HG03439 (cell line): ENCODE measurements around the gene SLC9A3.

Experiments used
- ATAC-seq: cut with Tn5 transposase; IDR thresholded peaks from one replicate; pipeline ENCODE4 v1.9.1; 2021; ENCODE audit warnings: mild to moderate bottlenecking, moderate library complexity; ENCODE audit not compliant: unreplicated experiment

Gene SLC9A3

DNA sequence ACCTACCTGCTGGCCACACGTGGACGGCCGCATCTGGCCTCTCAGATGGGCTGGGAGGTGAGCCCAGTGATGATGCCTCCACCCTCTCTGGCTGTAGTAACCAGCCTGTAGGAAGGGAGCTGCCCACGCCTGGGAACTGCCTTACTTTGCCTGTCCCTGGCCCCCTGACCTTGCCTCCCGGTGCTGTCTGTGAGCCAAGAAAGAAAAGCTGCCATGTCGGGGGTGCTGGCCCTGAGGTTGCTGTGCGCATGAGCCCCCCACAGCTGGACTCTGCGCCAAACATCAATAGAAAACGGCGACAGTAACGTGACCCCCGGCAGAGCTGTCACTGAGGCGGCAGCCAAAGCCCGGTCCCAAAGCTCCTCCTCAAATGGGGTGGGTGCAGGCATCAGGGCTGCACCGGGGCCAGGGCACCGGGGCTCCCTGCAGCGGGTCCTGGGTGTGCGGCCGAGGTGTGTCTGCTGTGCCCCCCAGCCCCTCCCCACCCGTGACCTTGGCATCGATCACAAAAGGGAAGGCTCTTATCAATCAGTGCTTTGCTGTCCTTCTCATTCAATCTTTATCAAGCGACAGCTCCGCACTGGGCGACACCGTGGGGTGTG is 15.3 kb upstream of the SLC9A3 start:
- no peak for ATAC-seq

DNA sequence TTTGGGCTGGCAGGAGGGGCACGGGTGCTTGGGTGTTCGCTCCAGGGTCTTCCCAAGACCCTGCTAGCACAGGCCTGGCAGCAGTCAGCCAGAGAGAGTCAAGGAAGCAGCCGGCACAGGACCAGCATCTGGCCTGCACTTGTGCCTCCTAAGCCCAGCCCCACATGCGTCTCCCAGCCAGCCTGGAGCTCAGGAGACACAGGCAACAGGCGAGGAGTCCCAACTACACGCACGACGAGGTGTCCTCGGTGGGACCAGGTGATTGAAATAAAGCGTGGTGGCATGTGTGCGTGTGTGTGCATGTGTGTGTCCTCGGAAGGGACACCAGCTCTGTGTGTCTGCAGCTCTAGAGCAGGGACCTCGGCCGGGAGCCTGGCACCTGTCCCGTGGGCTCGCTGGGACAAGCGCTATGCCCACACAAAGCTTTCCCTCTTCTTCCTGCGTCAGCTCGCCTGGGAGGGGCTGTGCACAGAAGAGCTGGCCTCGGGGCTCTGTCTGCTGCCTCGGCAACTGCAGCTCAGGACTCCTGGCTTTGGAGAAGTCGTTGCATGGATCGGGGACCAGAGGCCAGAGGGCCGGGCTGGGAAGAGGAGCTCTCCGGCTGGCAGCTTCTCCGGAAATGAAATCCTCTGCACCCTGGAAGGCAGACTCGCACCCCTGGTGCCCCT is 14.7 kb upstream of the SLC9A3 start:
- no peak for ATAC-seq

DNA sequence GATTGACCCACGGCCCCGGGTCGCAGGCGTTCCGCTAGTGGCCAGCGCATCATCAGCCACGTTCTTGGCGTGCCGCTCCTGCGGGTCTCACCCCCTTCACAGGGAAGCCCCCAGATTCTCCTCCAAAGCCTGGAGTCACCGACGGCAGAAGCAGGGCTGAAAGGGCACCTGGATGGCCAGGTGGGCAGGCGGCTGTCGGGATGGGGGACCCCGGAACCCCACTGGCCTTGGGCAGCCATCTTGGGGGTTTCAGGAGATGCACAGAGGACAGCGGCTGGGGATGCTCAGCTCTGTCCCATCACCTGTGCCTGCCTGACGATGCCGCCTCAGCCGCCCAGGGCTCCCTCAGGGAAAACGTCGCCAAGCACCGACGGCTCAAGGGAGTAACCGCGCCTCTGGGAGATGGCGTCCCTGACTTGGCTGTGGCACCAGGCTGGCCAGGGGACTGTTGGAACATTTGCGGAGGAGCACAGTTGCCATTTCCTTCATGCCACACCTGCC is 14.1 kb upstream of the SLC9A3 start:
- no peak for ATAC-seq

DNA sequence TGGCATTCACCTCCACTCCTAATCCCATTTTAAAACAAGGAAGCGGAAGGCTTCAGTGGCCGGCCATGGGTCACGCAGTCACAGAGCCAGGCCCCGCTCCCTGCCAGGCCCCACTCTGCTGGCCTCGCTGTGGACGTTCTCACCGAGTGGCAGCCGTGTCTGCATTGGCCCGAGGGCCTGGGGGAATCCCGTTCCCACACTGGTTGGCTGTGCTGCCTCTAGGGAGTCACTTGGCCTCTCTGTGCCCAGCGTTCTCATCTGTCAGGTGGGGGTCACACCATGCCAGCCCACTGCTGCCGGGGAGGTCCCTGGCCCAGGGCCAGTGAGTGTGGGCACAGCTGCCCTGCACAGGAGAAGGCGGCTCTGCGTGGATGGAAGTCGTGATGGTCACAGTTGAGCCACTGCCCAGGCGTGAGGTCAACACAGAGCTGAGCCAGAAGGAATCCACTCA is 13.4 kb upstream of the SLC9A3 start:
- ATAC-seq, result no peak

DNA sequence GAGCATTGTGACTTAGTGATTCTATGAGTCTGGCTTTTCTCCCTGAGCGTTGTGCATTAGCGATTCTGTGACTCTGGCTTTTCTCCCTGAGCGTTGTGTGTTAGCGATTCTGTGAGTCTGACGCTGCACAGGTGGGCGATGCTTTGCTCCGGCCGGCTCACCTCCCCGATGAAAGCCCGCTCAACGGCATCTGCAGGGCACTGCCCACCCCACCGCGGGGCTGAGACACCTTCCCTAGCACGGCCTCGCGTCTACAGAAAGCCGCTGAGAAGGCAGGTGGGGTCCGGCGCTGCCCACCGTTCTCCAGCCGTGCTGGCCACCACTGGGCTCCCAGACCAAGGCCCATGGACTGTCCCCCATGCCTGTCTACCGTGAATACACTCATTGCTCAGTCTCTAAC is 12.8 kb upstream of the SLC9A3 start:
- ATAC-seq, result no peak

DNA sequence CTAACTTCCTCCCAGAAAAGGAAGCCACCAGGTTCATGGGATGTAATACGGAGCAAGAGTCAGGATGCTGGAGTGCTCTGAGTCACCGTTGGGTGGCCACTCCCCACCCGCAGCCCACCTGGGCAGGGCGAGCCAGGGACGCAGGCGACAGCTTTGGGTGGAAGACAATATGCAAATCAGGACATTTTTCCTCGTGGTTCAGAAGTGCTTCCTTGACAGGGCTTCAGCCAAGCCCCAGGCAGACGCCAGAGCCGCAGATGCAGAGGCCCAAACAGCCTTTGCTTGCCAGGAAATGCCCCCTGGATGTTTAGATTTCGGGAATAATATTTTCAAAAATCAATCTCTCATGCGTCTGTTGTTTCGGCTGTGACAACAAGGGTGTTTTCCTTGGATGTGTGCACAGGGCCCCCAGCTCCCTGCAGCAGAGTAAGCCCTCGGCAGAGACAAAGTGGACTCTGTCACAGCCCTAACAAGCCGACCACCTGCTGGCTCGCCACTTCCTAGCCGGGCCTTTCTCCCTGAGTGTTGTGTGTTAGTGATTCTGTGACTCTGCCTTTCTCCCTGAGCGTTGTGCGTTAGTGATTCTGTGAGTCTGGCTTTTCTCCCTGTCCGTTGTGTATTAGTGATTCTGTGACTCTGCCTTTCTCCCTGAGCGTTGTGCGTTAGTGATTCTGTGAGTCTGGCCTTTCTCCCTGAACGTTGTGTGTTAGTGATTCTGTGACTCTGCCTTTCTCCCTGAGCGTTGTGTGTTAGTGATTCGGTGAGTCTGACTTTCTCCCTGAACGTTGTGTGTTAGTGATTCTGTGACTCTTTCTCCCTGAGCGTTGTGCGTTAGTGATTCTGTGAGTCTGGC is 11.8 kb upstream of the SLC9A3 start:
- no peak for ATAC-seq

DNA sequence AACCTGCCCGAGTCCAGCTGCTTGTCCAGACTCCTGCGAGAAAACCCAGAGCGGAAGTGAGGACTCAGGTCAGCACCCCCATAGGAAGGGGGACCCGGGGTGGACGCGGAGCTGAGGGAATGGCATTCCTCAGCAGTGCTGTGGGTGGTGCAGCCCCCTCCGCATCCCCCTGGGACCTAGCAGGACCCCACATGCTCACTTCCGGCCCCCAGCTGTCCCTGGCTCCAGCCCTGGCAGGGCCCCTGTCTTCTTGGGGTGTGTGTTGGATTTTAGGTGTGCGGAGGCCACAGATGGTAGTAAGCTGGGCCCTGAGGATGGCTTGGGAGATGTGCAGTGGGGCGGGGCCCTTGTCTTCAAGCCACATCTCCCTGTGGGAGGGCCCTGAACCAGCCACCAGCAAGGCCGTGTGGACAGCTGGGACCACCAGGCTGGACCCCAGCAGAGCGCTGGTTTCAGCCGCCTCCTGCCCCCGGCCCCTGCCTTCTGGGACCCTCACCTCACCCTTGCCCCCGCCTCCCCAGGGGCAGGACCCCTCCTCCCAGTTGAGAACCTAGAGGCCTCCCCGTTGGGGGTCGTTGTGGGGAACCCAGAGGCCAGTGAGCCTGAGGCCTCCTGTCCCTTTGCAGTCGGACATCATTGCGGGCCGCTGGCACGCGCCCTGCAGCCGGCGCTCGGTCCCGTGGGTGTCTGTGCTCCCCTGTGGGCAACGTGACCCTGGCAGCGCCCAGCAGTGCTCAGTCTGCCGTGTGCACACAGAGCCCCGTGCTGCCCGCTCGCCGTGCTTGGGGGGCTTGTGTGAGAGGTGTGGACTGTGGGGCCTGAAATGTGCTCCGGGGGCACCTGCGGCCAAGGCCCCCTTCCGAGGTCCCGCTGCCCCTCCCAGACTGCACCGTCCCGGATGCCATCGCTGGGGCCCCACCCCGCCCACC is 10.8 kb upstream of the SLC9A3 start:
- no peak for ATAC-seq

DNA sequence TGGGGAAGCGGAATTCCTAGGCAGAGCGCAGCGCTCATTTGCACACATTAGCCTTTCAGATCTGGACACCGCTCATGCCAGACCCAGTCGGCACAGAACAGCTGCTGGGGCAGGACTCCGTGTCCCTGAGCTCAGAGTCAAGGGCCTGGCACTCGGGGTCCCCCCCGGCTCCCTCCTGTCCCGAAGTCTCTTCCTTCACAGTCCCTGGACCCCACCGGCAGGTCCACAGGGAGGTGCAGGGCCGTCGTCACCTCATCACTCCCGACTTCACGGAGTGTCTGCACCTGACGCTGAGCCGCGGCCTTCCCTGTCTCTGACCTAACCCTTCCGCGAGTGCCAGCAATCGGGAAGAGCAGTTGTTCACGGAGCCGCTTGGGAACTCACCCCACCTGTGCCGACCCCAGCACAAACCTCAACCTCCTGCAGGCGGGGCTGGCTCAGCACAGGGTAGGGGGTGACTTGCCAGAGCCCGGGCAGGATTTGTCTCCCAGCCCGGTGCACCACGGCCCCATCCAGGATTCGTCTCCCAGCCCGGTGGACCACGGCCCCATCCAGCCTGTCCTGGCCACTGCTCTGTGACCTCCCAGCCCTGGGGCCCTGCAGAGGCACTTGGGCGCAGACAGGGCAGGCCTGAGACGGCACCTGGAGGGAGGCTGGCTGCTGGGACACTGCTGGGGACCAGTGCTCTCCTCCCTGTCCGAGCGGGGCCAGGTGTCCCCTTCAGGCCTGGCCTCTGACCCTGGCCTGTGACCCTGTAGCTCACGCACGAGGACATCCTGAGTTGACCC is 9.9 kb upstream of the SLC9A3 start:
- no peak for ATAC-seq

DNA sequence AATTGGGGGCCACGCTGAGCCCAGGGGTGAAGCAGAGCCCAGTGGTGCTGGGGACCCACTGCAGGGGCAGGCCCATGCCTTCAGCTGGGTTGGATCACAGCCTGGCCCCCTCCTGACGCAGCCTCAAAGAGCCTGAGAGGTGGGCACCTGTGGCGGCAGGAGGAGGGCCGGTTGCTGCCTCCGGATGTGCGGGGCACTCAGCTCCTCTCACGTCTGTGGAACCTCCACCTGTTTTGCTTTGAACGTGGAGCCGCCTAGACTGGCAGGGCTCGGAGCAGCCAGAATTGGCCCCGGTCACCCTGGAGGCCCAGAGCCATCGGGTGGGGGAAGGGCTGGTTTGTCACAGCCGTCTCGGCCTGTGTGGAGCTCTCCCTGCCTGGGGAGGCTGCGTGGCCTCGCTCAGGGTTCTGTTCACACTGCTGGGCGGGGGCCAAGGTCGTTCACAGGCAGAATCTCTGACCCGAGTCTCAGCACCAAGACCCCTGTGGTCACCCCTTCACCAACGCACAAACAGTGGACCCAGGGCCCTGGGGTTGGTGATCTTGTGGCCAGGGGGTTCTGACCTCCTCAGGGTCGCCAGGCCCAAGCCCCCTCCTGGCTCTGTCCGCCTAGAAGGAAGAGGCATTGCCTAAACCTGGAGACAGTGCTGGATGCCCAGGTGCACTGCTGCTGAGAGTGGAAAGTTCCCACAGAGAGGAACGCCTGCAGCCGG is 9.2 kb upstream of the SLC9A3 start:
- ATAC-seq, result no peak

DNA sequence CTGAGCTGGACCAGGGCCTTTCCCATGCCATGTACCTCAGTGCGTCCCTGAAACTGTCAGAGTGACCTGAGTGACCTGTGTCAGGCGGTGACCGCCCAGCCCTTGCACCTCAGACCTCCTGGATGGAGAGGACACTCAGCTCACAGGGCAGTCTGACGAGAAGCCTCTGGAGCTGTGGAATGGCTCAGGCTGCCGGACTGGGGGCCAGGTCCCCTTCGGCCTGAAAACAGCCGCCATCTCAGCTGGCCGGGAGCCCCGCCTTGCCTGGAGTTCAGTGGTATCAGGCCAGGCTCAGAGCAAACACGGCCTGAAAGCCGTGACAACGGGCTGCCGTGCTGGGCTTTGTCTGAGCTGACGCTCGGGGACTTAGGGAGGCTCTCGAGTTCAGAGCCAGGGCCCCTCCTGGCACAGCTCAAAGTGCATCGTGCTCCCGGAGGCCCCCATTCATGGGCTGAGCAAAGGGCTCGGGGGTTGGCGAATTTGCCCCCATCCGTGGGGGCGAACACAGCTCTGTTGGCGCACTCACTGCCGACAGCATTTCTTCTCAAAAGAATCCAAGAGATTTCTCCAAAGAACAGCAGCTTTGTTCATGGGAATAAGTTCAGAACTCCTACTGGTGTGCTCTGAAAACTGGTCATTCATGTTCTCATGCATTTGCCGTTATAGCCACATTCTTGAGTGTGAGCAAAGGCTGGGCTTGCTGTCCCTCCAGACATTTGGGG is 8.4 kb upstream of the SLC9A3 start:
- ATAC-seq, result no peak

DNA sequence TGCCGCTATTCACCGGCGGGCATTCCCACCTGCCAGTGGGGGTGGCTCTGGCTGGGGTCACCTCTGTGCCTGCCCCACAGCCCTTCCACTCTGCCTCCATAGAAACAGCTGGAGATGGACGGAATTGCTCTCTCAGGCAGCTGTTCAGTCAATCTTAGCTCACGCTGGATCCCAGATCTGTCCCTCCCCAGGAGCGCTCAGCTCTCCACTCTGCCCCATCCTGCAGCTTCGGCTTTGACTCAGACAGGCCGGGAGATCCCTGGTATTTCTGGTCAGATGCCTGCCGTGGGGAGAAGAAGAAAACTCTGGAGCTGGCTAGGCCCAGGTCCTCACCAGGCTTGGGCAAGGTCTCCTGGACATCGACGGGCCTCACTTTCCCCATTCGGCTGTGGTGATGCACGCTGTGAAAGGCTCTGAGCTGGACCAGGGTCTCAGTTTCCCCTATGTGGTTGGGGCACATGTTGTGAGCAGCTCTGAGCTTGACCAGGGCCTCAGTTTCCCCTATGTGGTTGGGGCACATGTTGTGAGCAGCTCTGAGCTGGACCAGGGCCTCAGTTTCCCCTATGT is 7.6 kb upstream of the SLC9A3 start:
- ATAC-seq, result no peak

DNA sequence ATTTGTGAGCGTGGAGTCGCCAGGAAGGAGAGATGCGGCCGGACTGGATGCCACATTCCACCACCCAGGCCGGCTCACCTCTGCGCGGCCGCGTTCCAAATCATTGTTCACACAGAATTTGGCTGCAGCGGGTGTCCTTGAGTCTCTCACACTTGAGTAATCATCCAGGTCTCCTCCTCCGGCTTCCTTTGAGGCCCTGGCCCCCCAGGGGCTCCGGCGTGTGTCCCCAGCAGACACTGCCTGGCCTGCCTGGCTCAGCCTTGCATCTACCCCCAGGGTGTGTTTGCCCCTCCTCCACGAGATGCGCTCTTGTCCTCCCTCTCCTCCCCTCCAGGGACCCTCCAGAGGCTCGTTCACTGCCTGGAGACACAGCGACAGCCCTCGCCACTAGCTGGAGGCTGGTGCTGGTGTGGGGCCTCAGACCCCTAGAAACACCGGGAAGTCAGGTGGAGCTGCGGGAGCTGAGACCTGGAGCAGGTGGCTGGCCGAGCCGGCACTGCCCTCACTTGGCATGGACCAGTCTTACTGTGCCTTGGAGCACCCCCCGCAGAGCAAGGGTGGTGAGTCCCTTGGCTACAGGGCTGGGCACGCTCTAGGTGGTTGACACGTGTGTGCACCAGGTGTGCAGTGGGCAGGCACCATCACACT is 7.0 kb upstream of the SLC9A3 start:
- no peak for ATAC-seq

DNA sequence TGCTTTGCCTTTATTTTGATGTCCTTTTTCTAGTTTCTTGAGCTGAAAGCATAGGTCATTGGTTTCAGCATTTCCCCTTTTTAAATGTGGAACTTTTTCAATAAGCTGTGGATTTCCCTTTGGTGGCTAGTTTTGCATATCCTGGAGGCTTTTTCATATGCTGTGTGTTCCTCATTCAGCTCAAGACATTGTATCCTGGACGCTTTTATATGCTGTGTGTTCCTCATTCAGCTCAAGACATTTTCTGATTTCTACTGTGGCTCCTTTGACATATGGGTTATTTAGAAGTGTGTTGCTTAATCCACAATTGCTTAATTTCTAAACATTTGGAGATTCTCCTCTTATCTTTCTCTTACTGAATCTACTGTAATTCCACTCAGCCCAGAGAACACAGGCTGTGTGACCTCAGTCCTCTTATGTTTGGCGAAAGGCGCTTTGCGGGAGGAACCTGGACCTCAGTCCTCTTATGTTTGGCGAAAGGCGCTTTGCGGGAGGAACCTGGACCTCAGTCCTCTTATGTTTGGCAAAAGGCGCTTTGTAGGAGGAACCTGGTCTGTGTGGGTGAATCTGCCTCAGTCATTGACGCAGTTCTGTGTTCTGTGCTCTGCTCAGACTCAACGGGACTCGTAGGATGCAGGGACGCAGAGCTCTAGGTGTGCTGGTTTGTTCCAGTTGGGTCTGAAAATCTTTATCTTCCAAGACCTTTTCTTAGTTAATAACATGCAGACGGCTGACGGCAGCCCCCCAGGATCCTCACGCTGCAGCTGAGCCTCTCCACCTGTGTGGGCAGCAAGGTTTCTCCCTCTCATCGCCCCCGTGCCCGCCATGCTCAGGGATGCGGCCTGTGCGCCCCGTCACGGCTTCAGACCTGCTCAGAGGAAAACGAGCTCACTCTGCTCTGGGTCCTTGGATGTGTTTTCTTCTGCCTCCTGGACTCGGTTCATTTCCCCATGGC is 6.0 kb upstream of the SLC9A3 start:
- ATAC-seq, result no peak

DNA sequence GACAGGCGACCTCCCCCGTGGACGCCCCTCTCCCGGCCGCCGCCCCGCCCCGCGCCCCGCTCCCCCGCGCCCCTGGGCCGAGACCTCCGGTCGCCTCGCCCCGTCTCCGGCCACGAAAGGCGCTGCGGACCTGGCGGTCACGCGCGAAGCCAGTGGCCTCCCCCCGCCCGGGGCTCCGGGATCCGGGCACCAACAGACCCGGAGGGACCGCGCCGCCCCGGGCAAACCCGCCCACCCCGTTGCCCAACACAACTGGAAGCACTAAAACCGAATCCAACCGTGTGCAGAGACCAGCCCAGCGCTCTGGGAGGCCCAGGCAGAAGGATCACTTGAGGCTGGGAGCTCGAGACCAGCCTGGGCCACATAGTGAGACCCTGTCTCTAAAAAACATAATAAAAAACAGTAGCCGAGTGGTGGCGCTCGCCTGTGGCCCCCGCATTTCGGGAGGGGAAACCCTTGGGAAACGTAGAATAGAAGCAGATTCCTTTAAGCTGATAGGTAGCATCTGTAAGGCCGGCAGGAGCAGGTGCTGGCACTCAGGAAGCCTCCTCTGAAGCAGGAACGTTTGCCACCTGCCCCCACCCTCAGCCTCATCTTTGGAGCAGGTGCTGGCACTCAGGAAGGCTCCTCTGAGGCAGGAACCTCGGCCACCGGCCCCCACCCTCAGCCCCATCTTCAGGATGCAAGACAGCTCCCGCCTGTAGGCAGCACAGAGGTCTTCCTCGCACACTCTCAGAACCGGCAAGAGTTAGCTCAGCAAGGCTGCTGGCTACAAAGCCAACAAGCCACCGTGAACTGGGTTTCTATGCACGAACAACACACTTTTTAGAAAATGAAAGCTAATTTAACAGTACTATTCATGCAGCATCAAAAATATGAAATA is 4.6 kb upstream of the SLC9A3 start:
- ATAC-seq, result no peak
